Activated CD4-positive, alpha-beta T cell treated with anti-CD3 and anti-CD28 coated beads for 24 hours (primary cell): ENCODE data around the gene CTCFL.
"Not testable (repeated sequence)": the region's sequence is repeated elsewhere in the genome, so short reads cannot be mapped to it uniquely, and the experiment has no call there.

Experiments used
- DNase-seq, 2 donors: peaks; one replicate each; pipeline ENCODE4 v3.0.0-alpha.2; 2020; ENCODE audit warnings: low read depth in 2 of 2

The CTCFL gene

DNA sequence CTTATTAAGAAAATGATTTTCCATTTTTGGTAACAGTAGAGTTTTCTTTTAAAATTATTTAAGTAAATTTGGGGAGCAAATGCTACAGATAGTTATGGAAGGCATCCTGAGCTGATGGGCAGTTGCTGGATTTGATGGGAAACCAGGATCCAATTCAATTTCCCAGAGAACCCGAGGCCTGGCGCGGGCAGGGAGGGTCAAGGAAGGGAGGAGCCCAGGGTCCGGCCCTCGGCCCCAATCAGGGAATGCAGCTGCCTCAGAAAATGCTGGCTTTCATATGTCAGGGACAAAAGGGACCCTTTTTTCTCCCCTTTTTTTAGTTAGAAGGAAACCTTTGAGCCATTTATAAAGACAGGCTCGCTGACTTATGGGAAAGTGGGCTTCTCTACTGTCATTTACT, 42.1 kb downstream of the CTCFL start:
- no peak for DNase-seq

DNA sequence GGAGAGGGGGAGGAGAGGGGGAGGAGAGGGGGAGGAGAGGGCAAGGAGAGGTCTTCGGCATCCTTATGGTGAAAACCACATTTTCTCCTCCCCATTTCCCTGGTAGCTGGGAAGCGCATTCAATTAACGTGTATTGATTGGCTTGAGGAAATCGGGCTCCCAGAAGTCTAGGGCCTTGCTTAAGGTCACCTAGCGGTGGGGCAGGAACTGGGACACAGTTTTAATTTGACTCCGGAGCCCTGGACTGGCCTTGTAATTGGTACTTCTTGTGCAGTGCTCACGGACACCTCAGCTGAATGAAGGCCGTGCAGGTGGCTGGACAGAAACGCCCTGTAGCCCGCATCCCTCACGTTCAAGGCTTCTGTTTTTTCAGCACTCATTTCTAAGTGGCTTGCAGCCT, 42.8 kb downstream of the CTCFL start:
- no peak for DNase-seq

DNA sequence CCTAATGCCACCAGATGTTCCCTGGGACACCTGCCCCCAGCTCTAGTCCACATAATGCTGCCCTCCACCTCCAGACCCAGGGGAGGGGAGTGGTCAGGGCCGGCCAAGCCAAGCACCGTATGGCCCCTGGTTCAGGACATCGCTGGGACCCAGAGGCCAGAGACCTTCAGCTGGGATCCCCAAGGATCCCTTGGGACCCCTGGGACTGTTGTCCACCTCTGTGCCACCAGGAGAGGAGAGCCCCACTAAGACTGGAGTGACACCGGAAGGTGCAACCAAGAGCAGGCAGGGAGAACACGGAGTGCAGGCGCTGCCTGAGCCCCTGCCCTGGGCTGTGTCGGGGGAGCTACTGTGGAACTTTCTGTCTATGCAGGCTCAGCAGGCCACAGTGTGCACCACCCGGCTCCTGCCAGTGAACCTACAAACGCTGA, 43.6 kb downstream of the CTCFL start:
- no peak for DNase-seq

DNA sequence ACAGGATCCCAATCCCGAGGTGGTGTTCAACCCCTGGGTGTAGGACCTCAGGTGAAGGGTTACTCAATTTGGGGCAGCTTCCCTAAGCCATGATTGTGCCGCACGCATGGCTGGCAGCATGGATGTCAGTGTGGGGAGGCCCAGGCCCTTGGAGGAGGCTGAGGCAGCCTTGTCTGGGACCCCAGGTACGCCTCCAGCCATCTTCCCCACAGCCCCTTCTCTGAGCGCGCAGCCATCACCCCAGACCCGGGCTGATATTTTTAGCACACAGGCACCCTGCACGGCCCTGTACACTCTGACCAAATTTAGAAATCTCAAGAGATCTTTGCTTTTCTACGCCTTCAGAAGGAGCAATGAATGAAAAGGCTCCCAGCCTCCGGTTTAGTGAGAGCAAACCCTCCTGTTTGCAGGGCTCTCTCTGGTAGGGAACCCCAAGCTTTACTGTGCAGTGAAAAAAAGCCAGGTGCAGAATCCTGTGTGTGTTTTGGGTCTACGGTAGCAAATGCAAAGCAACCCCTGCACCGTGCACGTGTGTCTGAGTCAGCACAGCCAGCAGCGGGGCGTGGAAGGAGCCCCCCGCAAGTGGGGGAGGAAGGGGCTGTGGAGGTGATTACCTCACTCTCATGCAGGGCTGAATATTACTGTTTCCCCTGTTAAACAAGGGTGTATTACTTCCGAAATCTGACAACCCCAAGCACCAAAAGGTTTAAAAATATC, 44.3 kb downstream of the CTCFL start:
- no peak for DNase-seq

DNA sequence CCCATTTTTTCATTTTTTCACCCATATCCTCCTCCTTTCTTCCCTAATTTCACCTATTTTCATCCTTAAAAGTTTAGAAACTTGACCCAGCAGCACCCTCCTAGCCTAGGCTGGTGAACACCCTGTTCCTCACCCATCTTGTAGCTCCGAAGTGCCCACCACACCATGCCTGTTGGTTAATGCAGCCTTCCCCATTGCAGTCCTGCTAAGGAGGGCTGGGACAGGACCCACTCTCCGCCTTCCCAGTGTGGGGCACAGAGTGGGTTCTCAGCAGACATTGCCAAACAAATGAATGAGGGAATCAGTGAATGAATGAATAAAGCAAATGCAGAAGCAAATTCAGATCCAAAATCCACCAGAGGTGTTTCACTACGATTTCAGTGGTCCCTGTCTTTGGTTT, 45.7 kb downstream of the CTCFL start:
- no peak for DNase-seq

DNA sequence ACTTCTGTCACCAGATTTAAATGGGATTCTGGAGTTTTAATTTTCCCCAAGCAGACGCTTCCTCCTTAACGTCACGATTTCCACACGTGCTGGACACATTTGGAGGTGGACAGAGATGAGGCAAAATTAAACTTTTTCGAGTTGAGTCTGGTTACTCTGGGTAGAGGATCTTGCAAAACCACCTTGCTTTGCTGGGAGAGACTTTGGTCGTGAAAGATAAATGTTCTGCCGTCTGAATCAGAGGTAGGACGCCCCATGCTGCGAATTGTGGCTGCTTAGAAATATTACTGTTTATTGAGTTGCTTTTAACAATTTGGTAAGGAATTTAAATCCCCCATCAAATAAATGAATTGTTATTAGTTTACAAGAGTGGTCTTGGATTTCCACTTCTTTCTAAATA, 46.8 kb downstream of the CTCFL start:
- DNase-seq, result no peak

DNA sequence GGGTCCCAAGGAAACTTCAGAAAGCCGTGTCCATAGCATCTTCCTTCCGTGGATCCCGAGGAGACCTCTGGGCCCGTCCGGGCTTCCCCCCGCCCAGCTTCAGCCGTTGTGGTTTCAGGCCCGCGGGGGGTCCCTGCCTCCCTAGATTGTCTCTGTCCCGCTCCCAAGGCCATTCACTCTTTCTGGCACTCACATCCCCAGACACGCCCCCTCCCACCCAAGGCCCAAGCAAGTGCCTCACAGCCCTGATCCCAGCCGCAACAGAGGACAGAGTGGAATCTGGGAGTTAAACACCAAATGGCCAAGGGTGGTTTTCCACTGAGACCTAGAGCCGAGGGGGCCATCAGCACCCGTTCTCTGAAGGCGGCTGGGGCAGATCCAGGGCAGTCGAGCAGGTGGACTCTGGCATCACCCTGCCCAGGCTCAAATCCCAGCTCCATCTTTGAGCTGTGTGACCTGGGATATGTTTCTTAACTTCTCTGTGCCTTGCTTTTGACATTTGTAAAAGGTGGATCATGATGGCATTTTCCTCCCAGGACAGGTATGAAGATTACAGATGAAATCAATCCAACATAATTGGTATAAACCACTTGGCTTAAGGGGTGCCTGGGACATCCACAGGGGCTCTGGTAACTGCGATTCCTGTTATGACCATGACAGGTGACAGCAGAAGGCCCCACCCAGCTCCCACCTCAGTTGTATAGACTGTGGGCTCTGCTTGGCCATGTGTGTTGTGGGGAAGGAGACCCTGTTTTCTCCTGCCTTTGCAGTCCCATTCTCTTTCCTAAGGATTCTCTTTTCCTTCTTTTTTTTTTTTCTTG, 48.1 kb downstream of the CTCFL start:
- DNase-seq, result no peak

DNA sequence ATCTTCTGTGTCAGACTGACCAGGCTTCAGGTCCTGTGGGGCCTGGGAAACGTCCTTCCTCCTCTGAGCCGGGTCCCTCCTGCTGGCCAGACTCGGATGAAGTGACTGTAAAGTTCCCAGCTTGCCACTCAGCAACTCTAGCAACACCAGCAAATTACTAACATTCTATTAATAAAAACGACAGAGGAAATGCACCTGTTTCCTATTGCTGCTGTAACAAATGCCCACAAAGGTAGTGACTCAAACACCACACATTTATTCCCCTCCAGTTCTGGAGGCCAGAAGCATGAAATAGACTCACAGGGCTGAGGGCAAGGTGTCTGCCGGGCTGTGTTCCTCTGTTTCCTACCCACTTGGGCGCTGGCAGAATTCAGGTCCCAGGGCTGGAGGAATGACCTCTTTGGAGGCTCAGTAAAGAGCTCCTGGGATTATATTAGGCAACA, 48.8 kb downstream of the CTCFL start:
- no peak for DNase-seq

DNA sequence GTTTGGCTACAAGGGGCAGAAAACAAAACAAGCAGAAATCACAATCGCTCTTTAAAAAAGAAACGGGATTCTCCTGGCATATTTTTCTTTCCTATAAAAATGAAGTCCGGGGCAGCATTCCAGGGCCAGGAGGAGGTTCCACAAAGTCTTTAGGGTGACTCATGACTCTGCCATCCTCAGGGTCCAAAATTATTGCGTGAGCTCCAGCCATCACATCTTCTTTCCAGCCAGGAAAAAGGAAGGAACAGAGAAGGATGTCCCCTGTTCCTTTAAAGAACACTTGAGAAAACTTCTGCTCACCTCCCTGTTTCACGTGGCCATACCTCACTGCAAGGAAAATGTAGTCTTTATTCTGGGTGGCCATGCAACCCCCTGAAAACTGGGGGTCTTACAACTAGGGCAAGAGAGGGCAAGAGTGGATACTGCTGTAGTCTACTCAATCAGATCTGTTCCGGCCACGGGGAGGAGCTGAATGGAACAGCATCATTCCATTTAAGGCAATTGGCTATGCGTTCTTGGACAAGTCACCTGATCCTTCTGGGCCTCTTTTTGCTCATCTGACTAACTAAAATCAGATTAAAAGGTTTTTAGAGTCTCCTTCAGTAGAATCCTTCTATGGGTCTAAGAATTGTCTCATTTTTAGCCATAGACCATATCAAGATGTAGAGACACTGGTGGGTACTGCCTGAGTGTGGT, 49.4 kb downstream of the CTCFL start:
- DNase-seq, result no peak

DNA sequence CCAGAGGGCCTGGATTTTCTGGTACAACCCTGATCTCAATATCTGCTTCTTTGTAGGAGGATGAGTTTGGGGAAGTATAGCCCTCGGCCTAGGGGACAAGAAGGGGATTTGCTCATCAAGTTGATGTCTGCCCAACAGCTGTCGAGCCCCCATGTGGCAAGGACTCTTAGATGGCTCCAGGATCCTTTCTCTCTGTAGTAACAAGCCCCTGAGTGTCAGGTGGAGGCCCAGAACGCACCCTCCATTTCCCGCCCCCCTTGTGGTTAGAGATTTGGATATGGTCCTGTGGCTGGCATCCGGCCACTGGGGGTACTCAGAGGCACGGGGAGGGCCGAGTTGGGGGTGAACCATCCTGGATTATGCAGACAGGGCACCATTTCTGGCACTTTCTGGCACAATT, 50.1 kb downstream of the CTCFL start:
- no peak for DNase-seq

DNA sequence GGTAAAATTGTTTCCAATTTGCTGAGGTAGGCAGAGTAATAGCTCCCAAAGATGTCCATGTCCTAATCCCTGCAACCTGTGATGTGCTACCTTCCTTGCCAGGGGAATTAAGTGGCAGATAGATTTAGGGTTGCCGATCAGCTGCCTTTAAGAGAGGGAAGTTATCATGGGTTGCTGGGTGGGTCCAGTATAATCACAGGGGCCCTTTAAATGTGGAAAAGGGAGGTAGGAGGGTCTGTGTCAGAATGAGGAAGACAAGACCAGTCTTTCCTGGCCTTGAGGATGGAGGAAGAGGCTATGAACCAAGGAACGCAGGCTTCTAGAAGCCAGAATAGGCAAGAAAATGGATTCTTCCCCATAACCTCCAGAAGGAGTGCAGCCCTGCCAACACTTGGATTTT, 50.7 kb downstream of the CTCFL start:
- no peak for DNase-seq

DNA sequence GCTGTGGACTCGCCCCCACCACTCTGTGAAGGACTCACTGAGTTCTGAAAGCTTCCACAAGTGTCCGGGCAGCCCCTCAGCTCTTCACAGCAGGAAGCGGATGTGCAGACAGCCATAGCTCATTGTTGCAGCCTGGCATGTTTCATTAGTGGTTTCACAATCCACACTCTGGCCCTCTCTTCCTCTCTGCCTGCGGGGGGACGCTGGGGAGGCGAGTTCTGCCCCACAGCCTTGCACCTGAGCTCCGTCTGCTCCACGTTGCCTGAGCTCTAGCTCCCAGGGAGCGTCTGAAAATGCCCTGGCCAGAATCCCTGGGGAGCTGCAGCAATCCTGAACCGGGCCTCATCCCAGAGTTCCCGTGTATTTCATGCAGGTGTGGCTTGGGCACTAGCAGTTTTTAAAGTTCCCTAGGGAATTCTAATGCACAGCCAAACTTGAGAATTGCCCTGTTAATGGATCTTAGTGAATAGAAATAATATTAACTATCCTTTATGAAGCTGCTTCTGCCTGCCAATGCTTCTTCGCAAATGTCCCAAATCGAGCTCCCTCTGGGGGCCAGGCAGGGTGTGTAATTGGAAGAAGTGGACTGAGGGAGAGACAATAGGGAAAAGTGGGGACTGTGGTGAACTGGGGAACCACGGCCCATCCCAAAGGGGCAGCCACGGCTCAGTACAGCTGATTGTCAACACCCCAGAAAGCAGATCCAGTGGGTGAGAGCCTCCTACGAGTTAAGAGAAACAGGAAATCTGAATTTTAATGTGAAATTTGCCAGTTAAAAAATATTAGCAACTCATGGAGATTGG, 51.5 kb downstream of the CTCFL start:
- no peak for DNase-seq

DNA sequence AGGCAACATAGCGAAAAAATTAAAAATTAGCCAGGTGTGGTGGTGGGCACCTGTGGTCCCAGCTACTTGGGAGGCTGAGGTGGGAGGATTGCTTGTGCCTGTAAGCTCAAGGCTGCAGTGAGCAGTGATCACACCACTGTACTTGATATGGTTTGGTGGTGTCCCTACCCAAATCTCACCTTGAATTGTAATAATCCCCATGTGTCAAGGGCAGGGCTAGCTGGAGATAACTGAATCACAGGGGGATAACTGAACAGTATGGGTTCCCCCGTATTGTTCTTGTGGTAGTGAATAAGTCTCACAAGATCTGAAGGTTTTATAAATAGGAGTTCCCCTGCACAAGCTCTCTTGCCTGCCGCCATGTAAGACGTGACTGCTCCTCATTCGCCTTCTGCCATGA, 52.5 kb downstream of the CTCFL start:
- not testable (repeated sequence) for DNase-seq

DNA sequence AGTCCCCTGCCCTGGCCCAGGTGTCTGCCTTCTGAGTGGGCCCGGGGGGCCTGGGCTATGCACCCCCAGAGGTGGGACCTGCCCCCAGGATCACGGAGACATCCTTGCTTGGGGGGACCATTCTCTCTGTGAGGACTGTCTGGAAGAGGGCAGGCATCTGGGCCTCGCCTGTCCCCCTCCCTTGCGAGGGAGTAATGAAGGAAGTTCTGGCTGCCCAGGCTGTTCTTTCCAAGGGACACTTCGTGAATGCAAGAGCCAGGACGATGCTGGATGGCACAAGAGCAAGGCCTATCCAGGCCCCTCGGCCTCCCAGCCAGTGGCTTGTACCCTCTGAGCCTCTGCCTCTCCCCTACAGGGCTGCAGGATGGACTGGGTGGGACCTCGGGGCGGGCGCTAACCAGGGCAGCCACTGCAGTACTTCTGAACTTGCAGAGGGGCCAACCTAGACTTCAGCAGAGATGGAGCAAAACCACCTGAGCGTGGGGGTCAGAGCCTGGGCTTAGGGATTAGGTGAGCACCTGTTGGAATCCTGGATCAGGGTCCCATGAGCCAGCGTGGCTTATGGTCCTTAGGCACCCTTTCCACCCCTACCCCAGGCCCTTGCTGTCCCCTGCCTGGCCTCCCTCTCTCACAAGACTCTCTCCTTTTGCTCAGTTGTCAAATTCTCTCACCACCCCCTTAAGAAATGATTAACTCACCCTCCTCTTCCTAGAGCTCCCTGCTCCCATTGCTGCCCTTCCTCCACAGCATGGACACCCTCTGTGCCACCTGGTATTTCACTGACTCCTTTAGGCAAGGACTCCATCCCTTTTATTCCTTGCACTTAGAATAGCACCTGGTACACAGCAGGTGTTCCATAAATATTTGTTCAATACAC, 53.2 kb downstream of the CTCFL start:
- DNase-seq, result no peak

DNA sequence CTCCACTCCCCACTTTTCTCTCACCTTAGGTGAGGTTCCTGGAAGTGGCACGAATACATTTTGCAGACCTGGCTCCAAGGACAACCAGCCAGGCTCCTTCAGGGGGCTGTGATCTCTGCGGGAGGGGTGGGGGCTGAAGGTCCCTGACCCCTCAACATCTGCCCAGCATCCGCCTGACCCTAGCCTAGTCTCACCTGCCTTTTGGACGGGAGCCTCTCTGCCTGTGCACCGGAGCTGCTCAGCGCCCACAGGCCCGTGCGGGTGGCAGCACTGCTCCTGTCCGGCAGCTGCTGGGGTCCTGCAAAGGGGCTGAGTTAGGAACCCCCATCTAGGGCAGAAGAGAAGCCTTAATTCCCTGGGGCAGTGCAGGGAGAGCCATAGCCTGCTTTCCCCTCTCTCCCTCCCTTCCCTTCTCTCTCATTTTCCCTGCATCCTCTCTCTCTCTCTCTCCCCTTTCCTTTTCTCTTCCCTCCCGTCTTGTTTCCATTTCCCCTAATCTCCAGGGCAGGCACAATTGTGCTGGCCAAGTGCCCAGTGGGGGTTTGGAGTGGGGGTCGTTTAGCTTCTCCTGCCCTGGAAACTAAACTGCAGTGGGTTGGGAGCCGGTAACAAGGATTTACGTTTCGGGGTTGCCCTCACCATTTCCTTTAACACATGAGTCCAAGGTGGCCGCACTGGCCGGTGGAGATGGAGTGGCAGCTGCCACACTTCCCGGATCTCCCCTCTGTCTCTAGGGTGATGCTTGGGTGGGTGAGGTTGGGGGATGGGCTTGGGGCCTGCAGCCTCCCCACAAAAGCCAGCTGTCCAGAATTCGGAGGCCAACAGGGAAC, 54.1 kb downstream of the CTCFL start:
- no peak for DNase-seq

DNA sequence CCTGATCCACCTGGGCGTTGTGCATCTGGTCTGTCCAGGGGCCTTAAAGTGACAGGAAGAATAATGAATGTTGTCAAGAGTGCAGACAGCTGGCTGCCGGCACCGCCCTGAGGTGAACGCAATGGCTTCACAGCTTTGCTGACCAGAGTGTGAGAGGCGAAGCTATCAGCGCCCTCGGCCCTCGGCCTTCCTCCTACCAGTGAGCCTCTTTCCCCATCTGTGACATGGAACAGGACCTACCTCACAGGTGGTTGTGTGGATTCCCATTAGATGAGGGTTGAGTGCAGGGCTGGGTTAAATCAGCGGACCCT, 54.8 kb downstream of the CTCFL start:
- no peak for DNase-seq

DNA sequence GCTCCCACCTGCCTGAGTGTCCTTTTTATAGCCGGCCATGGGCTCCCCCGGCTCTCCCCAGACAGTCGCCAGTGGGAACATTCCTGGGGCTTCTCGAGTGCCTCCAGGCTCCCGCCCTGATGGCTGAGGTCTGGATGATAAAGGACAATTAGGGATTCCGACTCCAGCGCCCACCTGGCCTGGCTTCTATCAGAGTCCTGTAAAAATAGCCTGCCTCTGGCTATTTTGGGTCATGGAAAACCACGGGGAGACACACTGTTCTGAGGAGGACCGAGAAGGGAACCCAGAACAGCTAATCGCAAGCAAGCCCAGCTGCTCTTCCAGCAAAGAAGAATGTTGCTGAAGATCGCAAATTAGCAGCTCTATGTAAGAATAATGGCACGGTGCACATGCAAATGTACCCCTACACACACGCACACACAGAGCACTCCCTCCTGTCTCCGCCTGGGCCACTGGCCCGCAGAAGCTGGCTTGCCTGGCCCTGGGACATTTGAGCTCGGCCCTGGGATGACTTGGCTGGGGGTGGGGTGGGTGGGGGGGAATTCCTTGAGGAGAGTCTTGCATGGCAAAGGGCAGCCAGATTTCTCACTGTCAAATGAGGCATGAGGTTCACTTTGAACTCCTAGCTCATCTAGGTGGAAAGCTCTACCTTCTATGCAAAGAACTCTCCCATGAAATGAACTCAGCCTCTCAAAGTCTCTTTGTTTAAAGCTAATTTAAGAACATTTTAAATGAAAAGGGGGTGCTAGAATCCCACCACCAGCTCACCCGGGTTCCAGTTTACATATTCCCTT, 55.3 kb downstream of the CTCFL start:
- no peak for DNase-seq

DNA sequence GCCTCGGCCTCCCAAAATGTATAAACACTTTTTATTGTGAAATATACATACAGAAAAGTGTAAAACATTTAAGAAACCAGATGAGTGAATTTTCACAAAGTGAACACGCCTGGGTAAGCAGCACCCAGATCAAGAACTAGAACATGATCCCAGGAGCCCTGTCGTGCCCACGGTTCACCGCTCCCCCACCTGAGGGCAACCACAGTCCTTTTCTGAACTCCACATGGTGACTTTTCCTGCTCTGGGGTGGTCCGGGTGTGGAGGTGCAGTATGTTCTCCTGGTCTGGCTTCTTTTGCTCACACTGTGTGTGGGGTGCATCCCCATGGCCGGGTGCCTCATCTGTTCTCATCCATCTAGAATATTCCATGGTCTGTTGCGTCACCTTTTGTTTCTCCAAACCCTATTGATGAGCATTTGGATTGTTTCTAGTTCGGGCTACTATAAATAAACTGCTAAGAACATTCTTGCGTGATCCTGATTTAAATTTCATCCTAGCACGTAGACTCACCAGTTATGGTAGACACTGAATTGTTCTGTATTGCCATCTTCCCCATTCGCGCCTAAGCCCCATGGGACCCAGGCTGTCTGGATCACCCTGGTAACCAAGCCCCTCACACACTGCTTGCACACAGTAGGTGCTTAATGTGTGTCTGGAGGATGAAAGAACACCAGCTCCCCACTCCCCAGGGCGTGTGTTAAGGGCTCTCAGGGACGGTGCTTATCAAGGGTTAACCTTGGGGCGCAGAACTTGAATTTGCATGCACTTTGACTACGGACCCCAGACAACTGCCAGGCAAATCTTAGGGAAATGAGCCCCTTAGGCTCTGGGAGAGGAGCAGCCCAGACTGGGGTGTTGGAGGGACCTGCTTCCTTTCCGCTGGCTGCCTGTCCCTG, 56.2 kb downstream of the CTCFL start:
- DNase-seq, result no peak
